Raji (cell line): ENCODE data around the gene SYTL5.

ENCODE experiments used
- POLR2A ChIP-seq: IDR thresholded peaks from 2 replicates; pipeline ENCODE4 v1.6.1; 2011; ENCODE audit warnings: low read depth, low read length, control low read depth; ENCODE audit not compliant: insufficient read depth

SYTL5 gene

DNA sequence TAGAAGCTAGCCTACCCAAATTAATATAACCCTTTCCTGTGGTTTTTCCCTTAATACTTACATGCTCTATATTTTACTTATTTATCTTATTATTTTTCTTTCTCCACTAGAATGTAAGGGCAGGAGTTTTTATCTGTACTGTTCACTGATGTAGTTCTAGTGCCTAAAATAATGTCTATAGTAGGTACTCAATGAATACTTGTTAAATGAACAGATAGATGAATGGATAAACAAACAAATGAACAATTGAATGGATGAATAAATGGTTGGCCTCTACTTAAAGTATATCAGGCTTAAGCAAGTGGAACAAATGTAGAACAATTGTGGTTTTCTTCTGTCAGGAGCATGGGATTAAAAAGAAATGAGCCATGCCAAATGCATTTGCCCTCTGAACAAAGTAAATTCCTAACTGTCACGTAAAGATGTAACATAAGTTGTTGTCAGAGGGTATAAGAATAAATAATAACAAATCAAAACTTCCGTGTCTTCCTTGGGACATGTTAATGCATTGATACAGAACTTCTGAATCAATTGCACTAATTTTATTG is 54.1 kb downstream of the SYTL5 start:
- TF ChIP-seq POLR2A, result no peak

DNA sequence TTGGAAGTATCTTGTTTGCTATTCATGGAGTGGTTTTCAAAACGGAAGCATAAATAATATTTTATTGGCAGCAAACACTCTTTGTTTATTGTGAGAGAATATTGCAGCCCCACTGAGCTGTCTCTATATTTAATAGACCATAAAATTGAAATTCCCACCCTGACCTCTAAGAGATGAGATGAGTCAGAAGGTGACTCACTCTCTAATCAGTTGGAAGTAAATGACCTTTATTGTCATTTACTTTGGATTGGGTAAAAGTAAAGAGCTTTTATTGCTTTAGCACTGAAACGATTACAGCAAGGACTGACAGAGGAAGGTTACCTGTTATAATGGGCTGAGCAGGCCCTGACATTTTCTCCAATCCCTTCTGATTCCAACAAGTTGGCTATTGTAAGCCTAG is 55.0 kb downstream of the SYTL5 start:
- no peak for TF ChIP-seq POLR2A

DNA sequence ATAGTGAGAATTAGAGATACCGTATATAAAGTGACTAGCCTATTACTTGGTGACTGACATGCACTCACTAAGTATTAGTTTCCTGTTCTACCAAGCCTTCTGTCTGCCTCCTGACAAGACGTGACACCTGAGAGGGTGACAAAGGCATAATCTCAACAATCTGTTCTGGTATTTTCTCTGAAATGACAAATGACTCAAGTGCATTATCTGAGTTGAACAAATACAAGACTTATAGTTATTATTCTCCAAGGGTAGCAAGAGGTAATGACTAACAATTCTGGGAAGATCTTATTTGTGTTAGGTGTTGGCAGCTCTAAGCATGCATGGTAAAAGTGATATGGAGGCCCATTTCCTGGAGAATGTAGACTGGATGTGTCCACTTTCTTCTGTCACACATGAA is 60.6 kb downstream of the SYTL5 start:
- TF ChIP-seq POLR2A, result no peak

DNA sequence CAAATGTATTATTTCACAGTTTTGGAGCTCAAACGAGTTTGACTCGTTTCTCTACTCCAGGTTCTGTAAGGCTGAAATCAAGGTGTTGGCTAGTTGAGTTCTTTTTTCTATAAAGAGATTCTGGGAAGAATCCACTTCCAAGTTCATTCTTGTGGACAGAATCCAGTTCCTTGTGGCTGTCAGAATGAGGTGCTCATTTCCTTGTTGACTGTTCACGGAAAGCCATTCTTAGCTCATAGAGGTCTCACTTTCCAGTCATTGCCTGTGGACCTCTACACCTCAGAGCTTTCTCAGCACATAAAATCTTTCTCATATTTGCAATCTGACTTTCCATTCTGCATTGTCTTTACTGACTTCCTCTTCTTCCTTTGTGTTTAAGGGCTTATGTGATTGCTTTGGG is 62.9 kb downstream of the SYTL5 start:
- TF ChIP-seq POLR2A, result no peak

DNA sequence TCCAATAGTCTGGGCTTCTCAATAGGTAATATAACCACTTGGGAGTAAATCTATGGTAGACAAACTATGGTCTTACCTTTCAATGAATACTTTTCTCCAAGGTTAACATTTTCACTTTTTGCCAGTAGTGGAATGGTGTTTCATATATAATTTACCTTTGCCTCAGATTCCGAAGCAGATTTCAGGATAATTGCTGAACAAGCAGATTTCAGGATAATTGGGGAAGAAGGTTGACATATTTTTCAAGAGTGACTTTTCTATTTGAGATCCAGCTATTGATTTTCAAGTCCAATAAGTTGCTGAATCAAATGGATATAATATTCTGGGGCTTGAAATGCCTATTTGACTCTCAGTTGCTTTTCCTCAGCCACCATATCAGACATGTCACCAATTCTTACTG is 63.6 kb downstream of the SYTL5 start:
- TF ChIP-seq POLR2A, result no peak

DNA sequence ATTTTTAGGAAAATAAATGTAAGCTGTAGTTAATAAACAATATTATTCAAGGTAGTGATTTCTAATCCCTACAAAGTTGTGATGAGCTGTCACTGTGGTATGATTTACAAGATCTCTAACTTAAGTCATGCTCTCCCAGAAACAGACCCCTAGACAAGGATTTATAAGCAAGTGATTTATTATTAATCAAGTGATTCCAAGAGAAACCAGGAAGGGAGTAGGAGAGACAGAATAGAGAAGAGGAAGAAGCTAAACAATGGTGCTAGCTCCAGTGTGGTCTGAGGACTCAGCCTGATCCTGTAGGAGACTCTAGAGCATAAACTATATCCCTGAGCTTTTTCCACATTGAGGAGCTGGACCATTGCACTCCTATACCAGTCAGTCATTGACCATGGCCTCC is 73.1 kb downstream of the SYTL5 start:
- no peak for TF ChIP-seq POLR2A

DNA sequence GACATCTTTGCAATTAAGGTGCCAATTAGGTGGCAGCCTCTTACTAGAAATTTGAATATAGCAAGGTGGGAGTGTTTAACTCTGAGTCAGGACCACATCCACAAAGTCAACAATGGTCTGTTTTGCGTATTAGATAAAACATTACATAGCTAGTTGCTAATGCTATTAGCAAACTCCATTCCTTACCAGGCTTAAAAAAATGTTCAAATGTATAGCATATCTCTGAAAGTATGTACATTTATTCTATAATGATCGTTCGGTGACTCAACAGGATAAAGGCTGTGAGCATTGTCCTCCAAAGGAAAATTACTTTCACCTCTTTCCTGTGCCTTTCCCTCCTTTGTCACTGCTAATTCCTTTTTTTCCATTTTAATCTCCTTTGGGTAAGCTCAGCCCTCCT is 74.5 kb downstream of the SYTL5 start:
- TF ChIP-seq POLR2A, result no peak

DNA sequence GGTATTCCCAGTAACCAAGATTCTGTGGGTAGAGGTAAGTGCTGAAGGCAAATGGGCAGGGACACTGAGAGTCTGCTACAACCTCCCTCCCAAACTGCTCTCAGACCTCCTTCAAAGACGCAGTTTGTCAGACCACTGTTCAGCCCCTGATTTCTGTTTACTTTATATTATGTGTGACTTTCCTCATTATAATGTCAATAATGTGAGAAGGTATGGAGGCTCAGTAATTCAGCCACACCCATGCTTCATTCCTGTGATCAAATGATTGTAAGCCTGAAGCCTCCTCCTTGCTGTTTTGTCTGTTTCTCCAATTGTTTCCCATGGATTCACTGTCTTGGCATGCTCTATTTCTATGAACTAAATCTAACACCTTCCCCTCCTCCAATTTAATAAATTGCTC is 75.6 kb downstream of the SYTL5 start:
- no peak for TF ChIP-seq POLR2A

DNA sequence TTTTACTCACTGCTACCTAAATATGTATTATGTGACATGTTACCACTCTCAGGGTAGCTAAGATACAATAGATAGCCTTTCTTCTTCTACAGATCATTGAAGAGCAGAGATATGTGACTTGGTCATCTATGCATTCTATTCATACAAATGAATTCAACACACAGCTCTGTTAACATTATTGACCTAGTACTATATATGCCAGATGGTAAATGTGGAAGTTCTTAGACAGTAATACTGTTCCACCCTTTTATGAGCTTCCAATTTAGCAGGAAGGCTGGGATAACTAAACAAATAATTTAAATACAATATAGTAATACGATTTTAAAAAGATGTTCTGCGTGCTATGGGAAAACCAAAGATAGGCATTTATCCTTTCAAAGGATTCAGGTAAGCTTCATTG is 76.0 kb downstream of the SYTL5 start:
- TF ChIP-seq POLR2A, result no peak

DNA sequence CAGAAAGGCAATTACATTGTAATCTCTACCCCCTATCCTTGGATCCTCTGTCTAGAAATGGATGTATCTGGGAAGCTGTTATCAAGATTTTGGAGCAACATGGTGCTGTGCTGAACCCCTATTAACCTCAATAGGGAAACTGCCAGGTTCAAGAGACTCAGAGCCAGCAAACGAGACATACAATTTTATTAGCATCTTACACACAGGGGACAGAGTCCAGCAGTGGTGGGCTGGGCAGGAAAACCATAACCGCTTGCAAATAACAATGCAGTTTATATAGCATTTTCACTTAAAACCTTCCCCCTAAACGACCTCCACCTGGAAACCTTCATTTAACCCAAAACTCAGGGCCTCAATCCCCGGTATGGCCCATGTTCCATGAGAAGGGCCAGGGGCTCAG is 79.5 kb downstream of the SYTL5 start:
- TF ChIP-seq POLR2A, result no peak

DNA sequence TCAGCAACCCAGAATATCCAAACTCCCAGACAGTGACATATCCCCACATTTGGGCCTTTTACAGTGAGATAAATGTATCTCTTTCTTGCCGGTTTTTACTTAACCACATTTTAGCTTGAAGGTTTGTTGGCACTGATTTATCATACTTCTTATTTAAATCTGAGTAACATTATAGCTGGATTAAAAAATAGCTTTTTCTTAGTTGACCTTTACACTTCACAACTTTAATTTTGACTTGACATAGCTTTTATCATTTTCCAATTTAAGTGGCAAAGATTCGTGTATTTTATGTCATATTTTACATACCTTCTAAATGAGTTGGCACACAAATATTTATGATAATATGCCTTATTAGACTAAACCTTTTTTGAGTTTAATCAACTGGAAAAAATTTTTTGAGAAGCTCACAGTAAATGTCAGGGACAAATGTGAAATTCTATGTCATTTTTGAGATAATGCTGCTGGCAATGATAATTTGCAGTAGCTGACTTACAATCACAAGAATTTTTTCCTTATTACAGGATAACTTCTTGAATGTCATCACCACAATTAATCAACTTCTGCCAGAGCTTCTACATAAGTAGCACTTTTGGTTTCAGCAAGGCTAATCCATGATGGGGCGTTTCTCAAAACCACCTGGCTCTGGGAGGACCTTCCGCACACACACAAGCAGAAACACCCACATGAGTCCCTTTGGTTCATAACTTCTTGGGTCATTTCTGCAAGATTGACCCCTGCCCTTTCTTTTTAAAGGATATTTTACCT is 80.3 kb downstream of the SYTL5 start:
- TF ChIP-seq POLR2A, result no peak

DNA sequence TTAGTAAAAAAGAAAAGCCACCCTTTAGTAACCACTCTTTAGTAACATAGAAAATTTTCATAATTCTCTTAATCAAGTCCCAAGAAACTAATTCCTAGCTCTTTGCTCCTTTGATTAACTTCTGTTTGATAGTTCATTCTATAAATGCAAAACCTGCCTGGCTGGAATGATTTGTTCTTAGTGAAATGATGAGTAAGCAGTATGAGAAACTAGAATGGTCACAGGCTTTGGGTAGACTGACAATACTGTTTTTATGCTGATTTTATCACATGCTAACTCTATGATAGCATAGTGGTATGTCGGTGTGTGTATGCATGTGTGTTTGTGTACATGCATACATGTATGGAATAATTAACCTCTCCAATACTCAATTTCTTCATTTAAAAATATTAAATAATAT is 81.2 kb downstream of the SYTL5 start:
- TF ChIP-seq POLR2A, result no peak

DNA sequence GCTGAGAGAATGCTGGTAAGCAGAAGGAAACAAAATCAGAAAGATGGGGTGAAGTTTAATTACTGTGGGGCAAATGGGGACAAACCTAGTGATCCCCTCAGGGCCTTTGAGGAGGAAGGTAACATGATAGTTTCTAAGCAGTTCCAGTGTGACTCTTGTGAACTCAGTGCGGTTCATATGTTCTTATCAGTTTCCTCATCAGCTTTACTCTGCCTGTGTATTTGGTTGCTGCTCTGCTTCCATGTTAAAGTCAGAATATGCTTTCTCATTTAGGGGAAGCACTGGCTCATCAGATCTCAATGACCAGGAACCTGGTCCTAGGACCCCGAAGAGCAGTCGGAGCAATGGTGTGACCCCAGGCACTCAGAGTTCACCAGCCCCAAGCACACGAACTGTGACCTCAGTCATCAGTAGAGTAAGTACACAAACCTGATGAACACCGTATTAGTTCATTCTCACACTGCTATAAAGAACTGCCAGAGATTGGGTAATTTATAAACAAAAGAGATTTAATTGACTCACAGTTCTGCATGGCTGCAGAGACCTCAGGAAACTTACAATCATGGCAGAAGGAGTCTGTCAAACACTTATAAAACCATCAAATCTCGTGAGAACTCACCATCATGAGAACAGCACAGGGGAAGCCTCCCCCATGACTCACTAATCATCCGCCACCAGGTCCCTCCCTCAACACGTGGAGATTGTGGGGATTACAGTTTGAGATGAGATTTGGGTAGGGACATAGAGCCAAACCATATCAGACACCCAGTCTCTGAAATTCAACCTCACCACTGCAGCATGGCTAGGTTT is 83.0 kb downstream of the SYTL5 start:
- no peak for TF ChIP-seq POLR2A

DNA sequence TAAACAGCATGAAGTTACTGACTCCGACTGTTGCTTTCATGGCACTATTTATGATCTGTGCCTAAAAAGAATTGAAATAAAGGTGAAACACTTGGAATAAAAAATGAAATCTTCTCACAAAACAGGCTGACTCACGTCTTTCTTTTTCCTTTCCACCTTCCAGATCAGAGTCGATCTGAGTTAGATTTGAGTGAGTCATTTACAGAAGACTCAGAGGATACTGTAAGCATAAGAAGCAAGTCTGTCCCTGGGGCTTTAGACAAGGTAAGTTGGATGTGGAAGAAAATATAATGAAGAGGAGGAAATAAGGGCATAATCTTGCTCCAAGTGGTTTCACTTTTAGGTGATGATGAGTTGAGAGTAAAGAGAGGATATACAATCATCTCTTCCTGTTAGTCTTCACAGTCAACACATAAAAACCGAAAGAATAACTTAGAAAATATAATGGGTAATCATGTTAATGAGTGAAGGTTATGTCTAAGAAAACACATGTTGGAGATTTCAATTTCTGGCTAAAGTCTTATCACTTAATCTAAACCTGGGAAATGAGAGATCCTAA is 89.7 kb downstream of the SYTL5 start:
- no peak for TF ChIP-seq POLR2A

DNA sequence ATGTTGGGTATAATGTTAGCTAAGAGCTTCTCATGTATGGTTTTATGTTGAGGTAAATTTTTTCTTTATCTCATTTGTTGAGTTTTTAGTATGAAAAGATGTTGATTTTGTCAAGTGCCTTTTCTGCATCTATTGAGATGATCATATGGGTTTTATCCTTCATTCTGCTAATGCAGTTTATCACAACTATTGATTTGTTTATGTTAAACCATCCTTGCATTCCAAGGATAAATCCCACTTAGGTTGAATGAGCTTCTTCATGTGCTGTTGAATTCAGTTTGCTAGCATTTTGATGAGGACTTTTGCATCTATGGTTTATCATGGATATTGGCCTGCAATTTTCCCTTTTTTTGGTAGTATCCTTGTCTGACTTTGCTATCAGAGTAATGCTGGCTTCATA is 93.3 kb downstream of the SYTL5 start:
- TF ChIP-seq POLR2A, result no peak

DNA sequence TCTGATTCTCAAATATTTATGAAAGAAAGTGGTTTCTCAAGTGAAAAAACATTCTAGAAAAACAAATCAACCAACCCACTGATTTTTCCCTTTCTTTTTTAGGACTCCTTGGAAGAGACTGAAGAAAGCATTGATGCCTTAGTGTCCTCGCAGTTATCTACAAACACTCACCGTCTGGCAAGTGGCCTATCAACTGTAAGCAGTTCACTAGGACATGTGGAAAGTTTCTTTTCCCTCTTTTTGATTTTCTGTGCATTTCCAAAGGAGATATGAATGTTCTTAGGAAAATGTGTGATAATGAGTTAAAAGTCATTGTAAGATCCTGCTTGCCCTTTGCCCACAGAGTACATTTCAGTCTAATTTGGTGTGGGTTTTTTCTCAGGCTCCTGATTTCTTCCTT is 95.9 kb downstream of the SYTL5 start:
- no peak for TF ChIP-seq POLR2A

DNA sequence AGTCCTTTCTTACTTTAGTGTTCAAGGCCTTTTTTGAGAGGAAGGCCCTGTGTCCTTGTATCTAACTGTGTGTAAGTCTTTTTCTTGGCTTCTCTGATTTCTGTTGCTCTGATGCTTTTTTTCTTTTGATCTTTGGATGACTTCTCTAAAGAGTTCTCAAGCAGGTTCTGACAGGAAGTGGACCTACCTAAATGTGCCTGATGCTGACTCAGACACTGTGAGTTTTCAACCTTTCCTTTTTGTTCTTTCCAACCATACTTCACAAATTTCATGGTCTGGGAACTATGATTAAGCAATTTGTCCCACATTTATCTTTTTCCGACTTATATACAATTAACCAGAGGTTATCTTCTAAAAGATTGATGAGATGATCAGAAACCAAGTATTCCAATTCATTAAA is 96.5 kb downstream of the SYTL5 start:
- no peak for TF ChIP-seq POLR2A
